PC-3 (cell line): ENCODE results near the gene TMEM132E. TPM values are rescaled to one million over a fixed set of nuclear protein-coding genes. Genes with fewer than 3 reads are reported as not detected.

Experiments used
- ATAC-seq: fragments of 200-7000 bp; cut with Tn5 transposase; 2 replicates; pipeline ENCODE4 v1.9.1; 2020; ENCODE audit warnings: mild to moderate bottlenecking, moderate library complexity
- BruUV-seq: library from RNA; stranded (reverse); fragments of 400-500 nt; replicated peaks from 2 replicates; lab custom pipeline; 2021; lab: Mats Ljungman, UMichigan
- CTCF ChIA-PET: fragments of 300-600 bp; sonication (Branson Sonifier 250); formaldehyde crosslinking; loops from one replicate; lab custom pipeline; 2022; ENCODE audit warnings: antibody characterized with exemption; lab: Charles Lee
- POLR2A ChIA-PET: fragments of 300-600 bp; sonication (Branson Sonifier 250); formaldehyde crosslinking; loops from one replicate; lab custom pipeline; 2022; ENCODE audit warnings: antibody characterized with exemption; ENCODE audit not compliant: unreplicated experiment; lab: Charles Lee
- DNase-seq: peaks from one replicate; pipeline ENCODE4 v3.0.0-alpha.2; 2015
- H2AFZ ChIP-seq: fragments of 300-600 bp; sonication (generic); 2 replicates; pipeline ENCODE4 v1.6.0; 2016; ENCODE audit warnings: antibody characterized with exemption, low read length
- H3F3A ChIP-seq: fragments of 300-600 bp; sonication (generic); one replicate; pipeline ENCODE4 v1.6.0; 2017; ENCODE audit warnings: antibody characterized with exemption, low read length, control low read depth, mild to moderate bottlenecking; ENCODE audit not compliant: unreplicated experiment
- H3K27ac ChIP-seq: fragments of 300-600 bp; sonication (generic); 2 replicates; pipeline ENCODE4 v1.5.1; 2016; ENCODE audit warnings: mild to moderate bottlenecking, low read length
- H3K27me3 ChIP-seq: fragments of 300-600 bp; sonication (generic); 2 replicates; pipeline ENCODE4 v1.6.1; 2016; ENCODE audit warnings: low read length, mixed read lengths
- H3K36me3 ChIP-seq: fragments of 300-600 bp; sonication (generic); 2 replicates; pipeline ENCODE4 v1.6.1; 2016; ENCODE audit warnings: low read depth, mixed run types, low read length, mixed read lengths
- H3K4me1 ChIP-seq: fragments of 300-600 bp; sonication (generic); 2 replicates; pipeline ENCODE4 v1.5.1; 2016; ENCODE audit warnings: low read length; ENCODE audit not compliant: insufficient read depth
- H3K4me2 ChIP-seq: fragments of 300-600 bp; sonication (generic); 2 replicates; pipeline ENCODE4 v1.6.0; 2016; ENCODE audit warnings: low read length
- H3K4me3 ChIP-seq: fragments of 300-600 bp; sonication (generic); 2 replicates; pipeline ENCODE4 v1.5.1; 2016; ENCODE audit warnings: mild to moderate bottlenecking, low read length, mixed read lengths
- H3K79me2 ChIP-seq: fragments of 300-600 bp; sonication (generic); 2 replicates; pipeline ENCODE4 v1.6.1; 2017; ENCODE audit warnings: low read length, mixed read lengths
- H3K9ac ChIP-seq: fragments of 300-600 bp; sonication (generic); 2 replicates; pipeline ENCODE4 v1.6.0; 2016; ENCODE audit warnings: mild to moderate bottlenecking, low read length
- H3K9me2 ChIP-seq: fragments of 300-600 bp; sonication (generic); replicated peaks from 2 replicates; pipeline ENCODE4 v1.6.1; 2016; ENCODE audit warnings: mixed run types, low read length, mixed read lengths
- H3K9me3 ChIP-seq: fragments of 300-600 bp; sonication (generic); 2 replicates; pipeline ENCODE4 v1.6.1; 2016; ENCODE audit warnings: low read length, mixed read lengths
- H4K20me1 ChIP-seq: fragments of 300-600 bp; sonication (generic); 2 replicates; pipeline ENCODE4 v1.6.1; 2016; ENCODE audit warnings: low read length, mixed read lengths
- CTCF ChIP-seq: fragments of 300-600 bp; sonication (generic); conservative IDR thresholded peaks from 2 replicates; pipeline ENCODE4 v1.5.1; 2017; ENCODE audit warnings: antibody characterized with exemption, low read depth, mild to moderate bottlenecking, low read length
- EZH2 ChIP-seq: fragments of 300-600 bp; sonication (generic); IDR thresholded peaks from one replicate; pipeline ENCODE4 v1.6.1; 2017; ENCODE audit warnings: antibody characterized with exemption, mild to moderate bottlenecking, low read length; ENCODE audit not compliant: unreplicated experiment
- EZH2phosphoT487 ChIP-seq: fragments of 300-600 bp; sonication (generic); IDR thresholded peaks from 2 replicates; pipeline ENCODE4 v1.6.1; 2018; ENCODE audit warnings: mild to moderate bottlenecking, antibody characterized with exemption, low read length, borderline replicate concordance
- intact Hi-C: fragments of 100-400 bp; cut with micrococcal nuclease; formaldehyde crosslinking; loops from 2 replicates; pipeline ENCODE4 v1.9.0; 2023
- total RNA-seq: library from RNA; depleted of rRNA; stranded (reverse); fragments of >200 nt; gene quantifications from 2 replicates; pipeline ENCODE4 v1.2.3, GENCODE V29; 2014

Gene TMEM132E
- total RNA-seq, 1 experiment from 2014 or later: not detected

- ChIA-PET CTCF (no interaction called here), POLR2A (no interaction called here)
- Histone ChIP-seq H3K9me3 (no peaks in the 10 kb centered on the region), H3K4me2 (no peak overlapping the region), H3K27me3 (no peaks in the 10 kb centered on the region), H2AFZ (no peak overlapping the region), H3K36me3 (no peaks in the 10 kb centered on the region), H3F3A (no peaks in the 10 kb centered on the region), H3K4me1 (no peaks in the 10 kb centered on the region), H3K9me2 (no peaks in the 10 kb centered on the region), H4K20me1 (no peaks in the 10 kb centered on the region), H3K27ac (no peak overlapping the region), H3K9ac (no peak overlapping the region), H3K4me3 (no peak overlapping the region), H3K79me2 (no peaks in the 10 kb centered on the region)
- intact Hi-C loops: no loop called here
- DNase-seq: no peak
- ATAC-seq: no peak
- TF ChIP-seq CTCF (no peak), EZH2 (no peak), EZH2phosphoT487 (no peak)
- no TSS peak for BruUV-seq
These were observed 11.5 kb upstream of the TMEM132E start for GRCh38 chr17:34567691-34568465.

GRCh38 chr17:34568953-34569352 is 10.4 kb upstream of the TMEM132E start:
- intact Hi-C loops: no loop called here
- no peaks in the 10 kb centered on the region for H3K9me3 ChIP-seq
- no peaks in the 10 kb centered on the region for H3K36me3 ChIP-seq
- no peaks in the 10 kb centered on the region for H3K79me2 ChIP-seq
- CTCF ChIA-PET: no interaction called here
- H3F3A ChIP-seq: no peaks in the 10 kb centered on the region
- H4K20me1 ChIP-seq: no peaks in the 10 kb centered on the region
- BruUV-seq: no TSS peak
- H3K27me3 ChIP-seq: no peaks in the 10 kb centered on the region
- no peak overlapping the region for H2AFZ ChIP-seq
- ATAC-seq (no peak), DNase-seq (no peak)
- H3K27ac ChIP-seq: no peak overlapping the region
- no peak overlapping the region for H3K4me2 ChIP-seq
- H3K9ac ChIP-seq: no peak overlapping the region
- POLR2A ChIA-PET: no interaction called here
- H3K4me3 ChIP-seq: no peak overlapping the region
- TF ChIP-seq EZH2phosphoT487 (no peak), EZH2 (no peak), CTCF (no peak)
- no peaks in the 10 kb centered on the region for H3K4me1 ChIP-seq
- no peaks in the 10 kb centered on the region for H3K9me2 ChIP-seq

GRCh38 chr17:34569591-34569990 is 9.8 kb upstream of the TMEM132E start:
- Histone ChIP-seq H3K79me2 (no peaks in the 10 kb centered on the region), H2AFZ (no peak overlapping the region), H4K20me1 (no peaks in the 10 kb centered on the region), H3K9ac (no peak overlapping the region), H3F3A (no peaks in the 10 kb centered on the region), H3K9me2 (no peaks in the 10 kb centered on the region), H3K9me3 (no peaks in the 10 kb centered on the region), H3K36me3 (no peaks in the 10 kb centered on the region), H3K4me3 (no peak overlapping the region), H3K4me2 (no peak overlapping the region), H3K27ac (no peak overlapping the region), H3K27me3 (no peaks in the 10 kb centered on the region), H3K4me1 (no peaks in the 10 kb centered on the region)
- ChIA-PET POLR2A (no interaction called here), CTCF (no interaction called here)
- no TSS peak for BruUV-seq
- ATAC-seq (no peak), DNase-seq (no peak)
- intact Hi-C loops: no loop called here
- TF ChIP-seq EZH2phosphoT487 (no peak), EZH2 (no peak), CTCF (no peak)
